Measurements from ENCODE around the gene CKAP2L. TPM values are rescaled to one million over a fixed set of nuclear protein-coding genes. Genes with fewer than 3 reads are reported as not detected.

Gene CKAP2L
- total RNA-seq, 1 donor from 2014 or later: 1.2 TPM

- ChIA-PET POLR2A (interaction anchor here (0.6 kb wide), 1 partner anchor 21 kb away, joined by 3 read pairs; no protein-coding TSS in a partner anchor), CTCF (no interaction called here)
- DNase-seq (no peak), ATAC-seq (ENCODE audit: low read depth) (no peak)
- intact Hi-C loops (cut with micrococcal nuclease): no loop called here
- no peak for TF ChIP-seq CTCF (IDR thresholded peaks at IDR 0.05)
- Mint-ChIP-seq H3K4me3 (no peak overlapping the region), H3K36me3 (ENCODE audit: low read depth) (no peaks in the 10 kb centered on the region), H3K9me3 (peaks cover 14% of the 10 kb centered on the region), H3K4me1 (peaks cover 23% of the 10 kb centered on the region), H3K27ac (peak overlapping the region; percentile 67), H3K27me3 (no peaks in the 10 kb centered on the region)
Measured at GRCh38 chr2:112811276-112811831, 46.9 kb upstream of the CKAP2L start.

- intact Hi-C loops (cut with micrococcal nuclease): no loop called here
- DNase-seq (no peak), ATAC-seq (ENCODE audit: low read depth) (no peak)
- H3K27me3 Mint-ChIP-seq: no peaks in the 10 kb centered on the region
- H3K36me3 Mint-ChIP-seq (ENCODE audit: low read depth): no peaks in the 10 kb centered on the region
- ChIA-PET POLR2A (interaction anchor here (0.7 to 0.9 kb wide), 2 partner anchors 13 to 78 kb away, joined by 3 to 5 read pairs; no protein-coding TSS in a partner anchor), CTCF (interaction anchor here (1.2 kb wide), 1 partner anchor 27 kb away, joined by 3 read pairs; no protein-coding TSS in a partner anchor)
- TF ChIP-seq CTCF (IDR thresholded peaks at IDR 0.05): no peak
- no peak overlapping the region for H3K27ac Mint-ChIP-seq
- H3K4me1 Mint-ChIP-seq: peaks cover 31% of the 10 kb centered on the region
- peaks cover 14% of the 10 kb centered on the region for H3K9me3 Mint-ChIP-seq
- H3K4me3 Mint-ChIP-seq: no peak overlapping the region
Measured at GRCh38 chr2:112809112-112809511, 44.7 kb upstream of the CKAP2L start.

- H3K27ac Mint-ChIP-seq: no peak overlapping the region
- H3K27me3 Mint-ChIP-seq: no peaks in the 10 kb centered on the region
- no peak for TF ChIP-seq CTCF (IDR thresholded peaks at IDR 0.05)
- POLR2A ChIA-PET: interaction anchor here (0.7 kb wide), 1 partner anchor 14 kb away, joined by 3 read pairs; no protein-coding TSS in a partner anchor
- CTCF ChIA-PET: no interaction called here
- no peaks in the 10 kb centered on the region for H3K36me3 Mint-ChIP-seq (ENCODE audit: low read depth)
- H3K4me3 Mint-ChIP-seq: no peak overlapping the region
- ATAC-seq (ENCODE audit: low read depth) (no peak), DNase-seq (no peak)
- intact Hi-C loops (cut with micrococcal nuclease): no loop called here
- H3K4me1 Mint-ChIP-seq: peaks cover 20% of the 10 kb centered on the region
- peaks cover 14% of the 10 kb centered on the region for H3K9me3 Mint-ChIP-seq
Measured at GRCh38 chr2:112807233-112807807, 42.9 kb upstream of the CKAP2L start.

GRCh38 chr2:112805542-112805941 lies 41.1 kb upstream of the CKAP2L start:
- no peak for TF ChIP-seq CTCF (IDR thresholded peaks at IDR 0.05)
- ChIA-PET CTCF (no interaction called here), POLR2A (interaction anchor here (1.6 kb wide), 1 partner anchor 30 kb away, joined by 4 read pairs; no protein-coding TSS in a partner anchor)
- peaks cover 14% of the 10 kb centered on the region for H3K9me3 Mint-ChIP-seq
- intact Hi-C loops (cut with micrococcal nuclease): no loop called here
- no peaks in the 10 kb centered on the region for H3K27me3 Mint-ChIP-seq
- ATAC-seq (ENCODE audit: low read depth): peak; percentile 88
- no peak for DNase-seq
- H3K4me3 Mint-ChIP-seq: no peak overlapping the region
- no peaks in the 10 kb centered on the region for H3K36me3 Mint-ChIP-seq (ENCODE audit: low read depth)
- H3K4me1 Mint-ChIP-seq: peaks cover 8% of the 10 kb centered on the region
- H3K27ac Mint-ChIP-seq: peak overlapping the region; percentile 7

DNA sequence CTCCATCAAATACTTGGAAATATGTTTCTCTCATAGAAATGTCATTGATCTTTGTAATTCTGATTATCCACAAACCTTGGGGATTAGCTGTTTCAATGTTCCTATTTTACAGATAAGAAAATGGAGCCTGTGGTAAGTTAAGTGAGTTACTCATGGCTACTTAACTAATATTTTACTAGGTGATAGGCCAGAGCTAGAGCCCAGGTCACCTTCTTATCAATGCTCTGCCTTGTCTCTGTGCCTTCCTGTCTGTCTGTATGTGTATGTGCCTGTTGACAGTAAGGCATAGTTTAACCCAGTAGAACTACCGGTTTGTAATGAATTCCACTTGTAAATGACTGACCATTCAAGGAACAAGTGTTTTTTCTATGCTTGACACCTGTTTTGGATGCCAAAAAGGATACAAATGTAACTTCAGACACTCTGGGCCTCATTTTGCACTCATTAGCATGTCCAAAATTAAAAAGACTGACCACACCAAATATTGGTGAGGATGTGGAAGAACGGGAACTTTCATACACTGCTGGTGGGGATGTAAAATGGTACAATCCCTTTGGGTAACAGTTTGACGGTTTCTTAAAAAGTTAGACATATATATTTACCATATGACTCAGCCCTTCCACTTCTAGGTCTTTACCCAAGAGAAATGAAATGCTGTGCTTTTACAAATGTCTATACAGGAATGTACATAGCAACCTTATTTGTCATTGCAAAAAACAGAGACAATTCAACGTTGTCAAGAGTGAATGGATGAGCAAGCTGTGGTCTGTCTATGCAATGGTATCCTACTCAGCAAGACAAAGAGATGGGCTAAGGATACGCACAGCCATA lies 39.5 kb upstream of the CKAP2L start:
- no peak overlapping the region for H3K4me3 Mint-ChIP-seq

More for the DNA sequence above, 39.5 kb upstream of the CKAP2L start:
- ChIA-PET POLR2A (interaction anchor here (0.6 kb wide), 1 partner anchor 293 kb away, joined by 3 read pairs; no protein-coding TSS in a partner anchor), CTCF (no interaction called here)
- intact Hi-C loops (cut with micrococcal nuclease): loop anchor here (5.0 kb wide), 1 partner anchor 33 kb away; the partner anchor contains the start of gene IL1B
- ATAC-seq (ENCODE audit: low read depth) (no peak), DNase-seq (no peak)
- Mint-ChIP-seq H3K36me3 (ENCODE audit: low read depth) (no peaks in the 10 kb centered on the region), H3K27ac (no peak overlapping the region), H3K4me1 (peaks cover 14% of the 10 kb centered on the region), H3K9me3 (peaks cover 11% of the 10 kb centered on the region), H3K27me3 (no peaks in the 10 kb centered on the region)
- TF ChIP-seq CTCF (IDR thresholded peaks at IDR 0.05): no peak

Data from activated B cell treated with CpG ODN at 0.5 μM for 24 hours (primary cell).